ENCODE measurements around the gene TUBB2B. TPM values are rescaled to one million over a fixed set of nuclear protein-coding genes. Genes with fewer than 3 reads are reported as not detected.

Gene TUBB2B
- total RNA-seq, 1 experiment from 2014 or later: 3.0 TPM

DNA sequence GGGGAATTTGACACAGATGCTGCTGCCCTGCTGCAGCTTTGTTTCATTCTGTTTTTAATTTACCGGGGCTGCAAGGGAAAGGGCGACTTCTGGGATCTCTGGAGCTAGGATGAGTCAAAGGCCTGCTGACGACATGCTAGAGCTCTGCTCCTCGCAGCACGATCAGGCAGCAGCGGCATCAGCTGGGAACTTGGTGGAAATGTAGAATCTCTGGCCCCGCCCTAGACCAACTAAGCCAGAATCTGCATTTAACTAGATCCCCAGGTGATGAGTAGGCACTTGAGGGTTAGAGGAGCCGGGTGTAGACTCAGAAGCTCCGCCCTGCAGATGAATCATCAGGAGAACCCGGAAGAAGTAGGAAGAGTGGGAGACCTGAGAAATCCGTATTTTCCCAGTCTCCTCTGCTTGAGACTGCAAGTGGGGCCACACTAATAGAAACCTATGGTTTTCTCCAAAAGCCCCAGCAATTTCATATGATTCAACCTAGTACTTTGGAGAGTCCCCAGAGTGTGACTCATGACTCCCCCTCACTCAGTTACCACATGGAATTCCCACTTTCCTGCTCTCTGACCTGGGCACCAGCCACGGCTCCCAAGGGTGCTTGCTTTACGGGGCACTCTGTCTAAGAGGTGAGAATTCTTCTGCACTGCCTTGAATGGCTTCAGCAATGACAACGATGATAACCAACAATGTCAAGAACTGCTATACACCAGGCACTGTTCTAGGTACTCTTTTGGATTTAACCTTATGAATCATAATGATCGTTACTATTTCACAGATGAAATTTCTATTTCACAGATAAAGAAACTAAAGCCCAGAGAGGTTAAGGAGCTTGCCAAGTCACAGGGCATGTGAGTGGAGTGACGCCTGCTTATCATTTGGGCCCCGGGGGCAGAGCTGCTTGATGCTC, 18.1 kb downstream of the TUBB2B start:
- Mint-ChIP-seq H3K27ac (ENCODE audit: unreplicated experiment) (peak overlapping the region; percentile 70), H3K9me3 (ENCODE audit: low read depth, unreplicated experiment) (no peaks in the 10 kb centered on the region), H3K36me3 (ENCODE audit: insufficient read depth, unreplicated experiment) (peaks cover 6% of the 10 kb centered on the region), H3K27me3 (ENCODE audit: unreplicated experiment) (peaks cover 11% of the 10 kb centered on the region), H3K4me1 (ENCODE audit: low read depth, unreplicated experiment) (peaks cover 25% of the 10 kb centered on the region), H3K4me3 (ENCODE audit: low read depth, unreplicated experiment) (peak overlapping the region; percentile 28)
- CTCF ChIA-PET: interaction anchor here (1.0 to 1.1 kb wide), 3 partner anchors 43 to 52 kb away, joined by 3 to 7 read pairs (median 4); partner anchors contain the start of gene TUBB2A
- intact Hi-C loops (cut with micrococcal nuclease; ENCODE audit: unreplicated experiment): loop anchor here (5.0 kb wide), 1 partner anchor 47 kb away; no protein-coding TSS in a partner anchor
- TF ChIP-seq, protein P1, sequence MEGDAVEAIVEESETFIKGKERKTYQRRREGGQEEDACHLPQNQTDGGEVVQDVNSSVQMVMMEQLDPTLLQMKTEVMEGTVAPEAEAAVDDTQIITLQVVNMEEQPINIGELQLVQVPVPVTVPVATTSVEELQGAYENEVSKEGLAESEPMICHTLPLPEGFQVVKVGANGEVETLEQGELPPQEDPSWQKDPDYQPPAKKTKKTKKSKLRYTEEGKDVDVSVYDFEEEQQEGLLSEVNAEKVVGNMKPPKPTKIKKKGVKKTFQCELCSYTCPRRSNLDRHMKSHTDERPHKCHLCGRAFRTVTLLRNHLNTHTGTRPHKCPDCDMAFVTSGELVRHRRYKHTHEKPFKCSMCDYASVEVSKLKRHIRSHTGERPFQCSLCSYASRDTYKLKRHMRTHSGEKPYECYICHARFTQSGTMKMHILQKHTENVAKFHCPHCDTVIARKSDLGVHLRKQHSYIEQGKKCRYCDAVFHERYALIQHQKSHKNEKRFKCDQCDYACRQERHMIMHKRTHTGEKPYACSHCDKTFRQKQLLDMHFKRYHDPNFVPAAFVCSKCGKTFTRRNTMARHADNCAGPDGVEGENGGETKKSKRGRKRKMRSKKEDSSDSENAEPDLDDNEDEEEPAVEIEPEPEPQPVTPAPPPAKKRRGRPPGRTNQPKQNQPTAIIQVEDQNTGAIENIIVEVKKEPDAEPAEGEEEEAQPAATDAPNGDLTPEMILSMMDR (IDR thresholded peaks at IDR 0.05; ENCODE audit: unreplicated experiment): no peak
- BruUV-seq (replicated peaks): no TSS peak
- DNase-seq: peak; percentile 76

DNA sequence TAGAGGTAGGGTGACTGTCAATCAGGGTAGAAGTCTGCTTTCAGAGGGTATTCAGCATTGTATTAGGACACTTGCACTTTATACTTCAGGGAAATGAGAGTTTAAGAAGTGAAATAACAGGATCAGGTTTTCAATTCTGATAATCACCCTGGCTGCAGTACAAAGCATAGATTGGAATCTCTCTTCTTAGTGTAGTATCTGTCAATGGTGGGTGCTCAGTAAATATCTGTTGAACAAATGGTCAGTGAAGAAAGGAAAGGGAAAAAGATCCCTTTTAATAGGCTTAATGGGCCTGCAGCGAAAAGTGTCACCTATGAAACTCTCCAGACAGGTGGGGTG, 18.7 kb downstream of the TUBB2B start:
- H3K4me1 Mint-ChIP-seq (ENCODE audit: low read depth, unreplicated experiment): peaks cover 25% of the 10 kb centered on the region
- peaks cover 11% of the 10 kb centered on the region for H3K27me3 Mint-ChIP-seq (ENCODE audit: unreplicated experiment)
- no TSS peak for BruUV-seq (replicated peaks)
- intact Hi-C loops (cut with micrococcal nuclease; ENCODE audit: unreplicated experiment): loop anchor here (5.0 kb wide), 1 partner anchor 46 kb away; no protein-coding TSS in a partner anchor
- H3K27ac Mint-ChIP-seq (ENCODE audit: unreplicated experiment): peak overlapping the region; percentile 70
- H3K4me3 Mint-ChIP-seq (ENCODE audit: low read depth, unreplicated experiment): peak overlapping the region; percentile 28
- no peak for DNase-seq
- CTCF ChIA-PET: interaction anchor here (1.0 to 1.1 kb wide), 3 partner anchors 43 to 52 kb away, joined by 3 to 7 read pairs (median 4); partner anchors contain the start of gene TUBB2A
- TF ChIP-seq, protein P1 (IDR thresholded peaks at IDR 0.05; ENCODE audit: unreplicated experiment): no peak
- H3K36me3 Mint-ChIP-seq (ENCODE audit: insufficient read depth, unreplicated experiment): peaks cover 6% of the 10 kb centered on the region
- H3K9me3 Mint-ChIP-seq (ENCODE audit: low read depth, unreplicated experiment): no peaks in the 10 kb centered on the region

DNA sequence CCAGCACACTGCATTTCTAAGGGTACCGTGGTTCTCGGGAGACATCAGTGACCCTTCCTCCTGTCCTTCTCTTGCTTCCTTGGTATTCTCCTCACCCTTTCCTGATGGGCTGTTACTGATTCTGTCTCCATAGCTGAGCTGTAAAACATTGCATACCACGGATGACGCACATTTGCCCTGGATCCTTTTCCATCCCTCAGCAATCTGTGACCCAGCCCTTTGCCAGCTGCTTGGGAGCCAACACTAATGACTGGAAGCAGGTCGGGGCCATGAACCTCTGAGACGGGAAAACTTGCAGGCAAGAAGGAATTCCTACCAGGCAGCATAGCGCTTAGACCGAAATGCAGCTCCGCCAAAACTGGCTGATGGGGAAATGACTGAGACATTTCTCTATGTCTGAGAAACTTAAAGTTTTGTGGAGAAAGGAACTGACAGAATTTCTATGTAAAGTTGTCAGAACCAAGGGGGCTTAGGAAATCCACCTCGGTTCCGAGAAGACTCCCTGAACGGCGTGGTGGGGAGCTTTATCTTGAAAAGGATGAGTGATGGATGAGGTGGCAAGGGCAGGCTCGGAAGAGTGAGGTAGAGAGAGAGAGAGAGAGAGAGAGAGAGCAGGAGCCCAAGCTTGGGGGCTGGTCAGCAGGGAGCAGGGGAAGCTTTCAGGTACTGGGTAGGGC, 19.2 kb downstream of the TUBB2B start:
- peak overlapping the region; percentile 28 for H3K4me3 Mint-ChIP-seq (ENCODE audit: low read depth, unreplicated experiment)
- TF ChIP-seq, protein P1 (IDR thresholded peaks at IDR 0.05; ENCODE audit: unreplicated experiment): no peak
- H3K36me3 Mint-ChIP-seq (ENCODE audit: insufficient read depth, unreplicated experiment): peaks cover 6% of the 10 kb centered on the region
- no TSS peak for BruUV-seq (replicated peaks)
- H3K4me1 Mint-ChIP-seq (ENCODE audit: low read depth, unreplicated experiment): peaks cover 25% of the 10 kb centered on the region
- H3K9me3 Mint-ChIP-seq (ENCODE audit: low read depth, unreplicated experiment): no peaks in the 10 kb centered on the region
- intact Hi-C loops (cut with micrococcal nuclease; ENCODE audit: unreplicated experiment): loop anchor here (5.0 kb wide), 1 partner anchor 46 kb away; no protein-coding TSS in a partner anchor
- CTCF ChIA-PET: interaction anchor here (1.0 kb wide), 1 partner anchor 44 kb away, joined by 3 read pairs; no protein-coding TSS in a partner anchor
- H3K27me3 Mint-ChIP-seq (ENCODE audit: unreplicated experiment): peaks cover 11% of the 10 kb centered on the region
- no peak for DNase-seq
- peak overlapping the region; percentile 70 for H3K27ac Mint-ChIP-seq (ENCODE audit: unreplicated experiment)

DNA sequence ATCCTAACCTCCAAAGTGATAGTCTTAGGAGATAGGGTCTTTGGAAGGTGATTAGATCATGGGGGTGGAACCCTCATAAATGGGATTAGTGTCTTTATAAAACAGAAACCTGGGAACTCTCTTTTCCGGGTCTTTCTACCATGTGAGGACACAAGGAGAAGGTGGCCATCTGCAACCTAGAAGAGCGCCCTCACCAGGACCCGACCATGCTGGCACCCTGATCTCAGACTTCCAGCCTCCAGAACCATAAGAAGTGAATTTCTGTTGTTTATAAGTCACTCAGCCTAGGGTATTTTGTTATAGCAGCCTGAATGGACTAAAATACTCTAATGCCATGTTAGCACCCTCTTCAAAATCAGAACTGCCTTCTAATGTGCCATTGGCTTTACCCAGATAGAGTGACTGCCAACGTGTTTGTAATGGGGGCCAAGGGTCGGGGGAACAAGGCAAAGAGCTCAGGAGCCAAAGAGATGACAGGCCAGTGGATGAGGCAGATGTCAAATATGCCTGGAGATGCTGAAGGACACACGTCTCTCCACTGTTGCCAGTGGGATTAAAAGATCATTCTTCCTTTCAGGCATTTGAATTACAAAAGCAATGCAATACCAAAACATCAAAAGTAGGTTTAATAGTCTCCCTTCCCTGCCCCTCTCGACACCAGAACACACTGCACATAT, 21.0 kb downstream of the TUBB2B start:
- H3K27ac Mint-ChIP-seq (ENCODE audit: unreplicated experiment): peak overlapping the region; percentile 37
- peaks cover 6% of the 10 kb centered on the region for H3K36me3 Mint-ChIP-seq (ENCODE audit: insufficient read depth, unreplicated experiment)
- no peaks in the 10 kb centered on the region for H3K9me3 Mint-ChIP-seq (ENCODE audit: low read depth, unreplicated experiment)
- DNase-seq: no peak
- peaks cover 25% of the 10 kb centered on the region for H3K4me1 Mint-ChIP-seq (ENCODE audit: low read depth, unreplicated experiment)
- CTCF ChIA-PET: no interaction called here
- no TSS peak for BruUV-seq (replicated peaks)
- no peaks in the 10 kb centered on the region for H3K27me3 Mint-ChIP-seq (ENCODE audit: unreplicated experiment)
- TF ChIP-seq, protein P1 (IDR thresholded peaks at IDR 0.05; ENCODE audit: unreplicated experiment): no peak
- no peak overlapping the region for H3K4me3 Mint-ChIP-seq (ENCODE audit: low read depth, unreplicated experiment)
- intact Hi-C loops (cut with micrococcal nuclease; ENCODE audit: unreplicated experiment): loop anchor here (5.0 kb wide), 1 partner anchor 44 kb away; no protein-coding TSS in a partner anchor
